H9 (cell line): Measurements from ENCODE around the gene C13orf46. TPM values are rescaled to one million over a fixed set of nuclear protein-coding genes. Genes with fewer than 3 reads are reported as not detected.

ENCODE experiments used
- DNase-seq: peaks from one replicate; pipeline ENCODE4 v3.0.0-alpha.2; 2017
- H2AFZ ChIP-seq: one replicate; pipeline ENCODE4 v1.6.1; 2013; ENCODE audit warnings: mild to moderate bottlenecking, low read length, control low read depth, moderate library complexity
- H2AK5ac ChIP-seq: 2 replicates; pipeline ENCODE4 v1.6.1; 2013; ENCODE audit warnings: low read length, control low read depth, mixed read lengths; ENCODE audit not compliant: insufficient read length
- H2BK120ac ChIP-seq: one replicate; pipeline ENCODE4 v1.6.1; 2013; ENCODE audit warnings: low read depth, mild to moderate bottlenecking, low read length, control low read depth, inconsistent platforms; ENCODE audit not compliant: poor library complexity, severe bottlenecking
- H2BK12ac ChIP-seq: 2 replicates; pipeline ENCODE4 v1.6.1; 2013; ENCODE audit warnings: low read length, control low read depth, mixed read lengths, low read depth; ENCODE audit not compliant: insufficient read length
- H2BK15ac ChIP-seq: 2 replicates; pipeline ENCODE4 v1.6.1; 2013; ENCODE audit warnings: low read depth, low read length, control low read depth
- H2BK20ac ChIP-seq: one replicate; pipeline ENCODE4 v1.6.1; 2013; ENCODE audit warnings: low read depth, mild to moderate bottlenecking, low read length, control low read depth, inconsistent platforms; ENCODE audit not compliant: poor library complexity, severe bottlenecking
- H2BK5ac ChIP-seq: 2 replicates; pipeline ENCODE4 v1.6.1; 2013; ENCODE audit warnings: low read length, control low read depth, mixed read lengths; ENCODE audit not compliant: insufficient read length
- H3K14ac ChIP-seq: 2 replicates; pipeline ENCODE4 v1.6.1; 2013; ENCODE audit warnings: low read length, control low read depth; ENCODE audit not compliant: insufficient read depth
- H3K18ac ChIP-seq: 2 replicates; pipeline ENCODE4 v1.6.1; 2013; ENCODE audit warnings: low read depth, mild to moderate bottlenecking, mixed read lengths, low read length, control low read depth; ENCODE audit not compliant: insufficient read length
- H3K23ac ChIP-seq: 2 replicates; pipeline ENCODE4 v1.6.1; 2013; ENCODE audit warnings: low read length, control low read depth, mixed read lengths, low read depth; ENCODE audit not compliant: insufficient read length
- H3K23me2 ChIP-seq: 2 replicates; pipeline ENCODE4 v1.6.1; 2013; ENCODE audit warnings: low read depth, mild to moderate bottlenecking, mixed read lengths, low read length, control low read depth; ENCODE audit not compliant: insufficient read length, poor library complexity, severe bottlenecking
- H3K27ac ChIP-seq: 2 replicates; pipeline ENCODE4 v1.5.1; 2013; ENCODE audit warnings: low read length, control low read depth, mixed read lengths, low read depth; ENCODE audit not compliant: insufficient read length
- H3K27me3 ChIP-seq: 2 replicates; pipeline ENCODE4 v1.6.1; 2013; ENCODE audit warnings: low read length, control low read depth, inconsistent platforms; ENCODE audit not compliant: insufficient read depth
- H3K4ac ChIP-seq: 2 replicates; pipeline ENCODE4 v1.6.1; 2013; ENCODE audit warnings: low read depth, mild to moderate bottlenecking, control low read depth, inconsistent platforms, low read length, moderate library complexity
- H3K4me1 ChIP-seq: 2 replicates; pipeline ENCODE4 v1.6.1; 2013; ENCODE audit warnings: low read length, control low read depth, inconsistent platforms; ENCODE audit not compliant: insufficient read depth
- H3K4me2 ChIP-seq: 2 replicates; pipeline ENCODE4 v1.6.1; 2013; ENCODE audit warnings: low read length, control low read depth, mixed read lengths; ENCODE audit not compliant: insufficient read length, insufficient read depth
- H3K56ac ChIP-seq: 2 replicates; pipeline ENCODE4 v1.6.1; 2013; ENCODE audit warnings: low read depth, mild to moderate bottlenecking, mixed read lengths, low read length, control low read depth; ENCODE audit not compliant: insufficient read length
- H3K79me1 ChIP-seq: 2 replicates; pipeline ENCODE4 v1.6.1; 2013; ENCODE audit warnings: low read depth, mild to moderate bottlenecking, moderate library complexity, low read length, control low read depth, inconsistent platforms; ENCODE audit not compliant: insufficient read depth, poor library complexity, severe bottlenecking
- H3K79me2 ChIP-seq: 2 replicates; pipeline ENCODE4 v1.6.1; 2013; ENCODE audit warnings: low read length, control low read depth, inconsistent platforms; ENCODE audit not compliant: insufficient read depth
- H3K9ac ChIP-seq: 2 replicates; pipeline ENCODE4 v1.6.1; 2013; ENCODE audit warnings: low read length, control low read depth, mixed read lengths; ENCODE audit not compliant: insufficient read length; ENCODE audit errors: extremely low read depth
- H3K9me3 ChIP-seq: one replicate; pipeline ENCODE4 v1.6.1; 2013; ENCODE audit warnings: low read depth, low read length, inconsistent platforms; ENCODE audit not compliant: control insufficient read depth
- H3T11ph ChIP-seq: one replicate; pipeline ENCODE4 v1.6.1; 2013; ENCODE audit warnings: mild to moderate bottlenecking, low read length, control low read depth, inconsistent platforms
- H4K20me1 ChIP-seq: one replicate; pipeline ENCODE4 v1.6.1; 2013; ENCODE audit not compliant: control insufficient read depth, insufficient read length, insufficient read depth
- H4K5ac ChIP-seq: 2 replicates; pipeline ENCODE4 v1.6.1; 2013; ENCODE audit warnings: low read depth, mild to moderate bottlenecking, mixed read lengths, low read length, control low read depth; ENCODE audit not compliant: insufficient read length
- H4K8ac ChIP-seq: replicated peaks from 2 replicates; pipeline ENCODE4 v1.6.1; 2013; ENCODE audit warnings: low read length, control low read depth, mixed read lengths, low read depth; ENCODE audit not compliant: insufficient read length
- H4K91ac ChIP-seq: 2 replicates; pipeline ENCODE4 v1.6.1; 2013; ENCODE audit warnings: low read depth, mild to moderate bottlenecking, moderate library complexity, mixed read lengths, low read length, control low read depth; ENCODE audit not compliant: insufficient read length
- H3K27ac Mint-ChIP-seq, 3 experiments: 2 replicates in 2 of 3; 3 replicates in 1 of 3; pipeline ENCODE4 v1.8.0; 2020 to 2021; ENCODE audit warnings: mixed read lengths in 3 of 3, mild to moderate bottlenecking in 1 of 3, moderate library complexity in 1 of 3
- H3K27me3 Mint-ChIP-seq: 2 replicates; pipeline ENCODE4 v1.8.0; 2021; ENCODE audit warnings: low read depth, mild to moderate bottlenecking, moderate library complexity, mixed read lengths
- H3K36me3 Mint-ChIP-seq, 3 experiments: 2 replicates in 2 of 3; 3 replicates in 1 of 3; pipeline ENCODE4 v1.8.0; 2020 to 2021; ENCODE audit warnings: low read depth in 3 of 3, mixed read lengths in 3 of 3; ENCODE audit not compliant: insufficient read depth in 1 of 3
- H3K4me1 Mint-ChIP-seq, 2 experiments: 2 replicates each; pipeline ENCODE4 v1.8.0; 2020; ENCODE audit warnings: mixed read lengths in 2 of 2
- H3K4me3 Mint-ChIP-seq, 2 experiments: 2 replicates in 1 of 2; 3 replicates in 1 of 2; pipeline ENCODE4 v1.8.0; 2020 to 2021; ENCODE audit warnings: mild to moderate bottlenecking in 2 of 2, mixed read lengths in 2 of 2, moderate library complexity in 1 of 2
- H3K9me3 Mint-ChIP-seq, 2 experiments: 2 replicates in 1 of 2; 3 replicates in 1 of 2; pipeline ENCODE4 v1.8.0; 2020; ENCODE audit warnings: mild to moderate bottlenecking in 2 of 2, mixed read lengths in 2 of 2, moderate library complexity in 1 of 2
- CTCF ChIP-seq: fragments of 200-600 bp; sonication (generic); conservative IDR thresholded peaks from 3 replicates; pipeline ENCODE4 v1.8.0; 2021; ENCODE audit warnings: antibody characterized with exemption, mild to moderate bottlenecking
- WGBS: extraction: QIAGEN DNeasy Blood & Tissue Kit; methylation state at CpG from one replicate; pipeline ENCODE4 v1.1.7; 2013; ENCODE audit warnings: missing lambda C conversion rate, low lambda C conversion rate, mixed read lengths; ENCODE audit not compliant: insufficient read length; ENCODE audit errors: extremely low coverage; 5-methylcytosine and 5-hydroxymethylcytosine counted together
- total RNA-seq: library from RNA; stranded (reverse); gene quantifications from 2 replicates; pipeline ENCODE4 v1.2.1, GENCODE V29; 2021

C13orf46 gene
- total RNA-seq, 1 experiment from 2014 or later = 0.55 TPM

- no peak overlapping the region for H4K91ac ChIP-seq
Measured at GRCh38 chr13:113991191-113991669, 17.4 kb upstream of the C13orf46 start.

More at GRCh38 chr13:113991191-113991669, 17.4 kb upstream of the C13orf46 start:
- H4K8ac ChIP-seq = no peak overlapping the region
- H3K79me1 ChIP-seq = no peaks in the 10 kb centered on the region
- H3K23me2 ChIP-seq = no peaks in the 10 kb centered on the region
- H3K14ac ChIP-seq = no peak overlapping the region
- H2AFZ ChIP-seq = no peak overlapping the region
- H2BK12ac ChIP-seq = no peak overlapping the region
- H3K27me3 Mint-ChIP-seq = no peaks in the 10 kb centered on the region; the same call in 1 of the 2 replicates
- no peaks in the 10 kb centered on the region for H3K9me3 ChIP-seq
- no peak overlapping the region for H3K27ac ChIP-seq
- H3K18ac ChIP-seq = no peak overlapping the region
- no peaks in the 10 kb centered on the region for H3K79me2 ChIP-seq
- WGBS = no CpG with 5 or more reads among the region's 10 CpGs
- no peak overlapping the region for H3K4me2 ChIP-seq
- no peak overlapping the region for H2AK5ac ChIP-seq
- no peak overlapping the region for H4K5ac ChIP-seq
- no peak overlapping the region for H2BK15ac ChIP-seq
- H2BK20ac ChIP-seq = no peak overlapping the region
- no peaks in the 10 kb centered on the region for H4K20me1 ChIP-seq
- no peak overlapping the region for H3T11ph ChIP-seq
- peaks cover 18 to 37% (median 27%) of the 10 kb centered on the region in 3 experiments for H3K36me3 Mint-ChIP-seq
- H3K4me1 Mint-ChIP-seq = no peaks in the 10 kb centered on the region
- H3K4ac ChIP-seq = no peak overlapping the region
- H2BK5ac ChIP-seq = no peak overlapping the region
- TF ChIP-seq CTCF = no peak
- peaks cover 14 to 20% of the 10 kb centered on the region in 2 experiments for H3K9me3 Mint-ChIP-seq
- H3K56ac ChIP-seq = no peak overlapping the region
- H3K27me3 ChIP-seq = no peaks in the 10 kb centered on the region
- H3K4me3 Mint-ChIP-seq = no peak overlapping the region
- DNase-seq = no peak
- H2BK120ac ChIP-seq = no peak overlapping the region
- no peak overlapping the region for H3K23ac ChIP-seq
- no peak overlapping the region for H3K27ac Mint-ChIP-seq
- no peak overlapping the region for H3K9ac ChIP-seq
- H3K4me1 ChIP-seq = no peaks in the 10 kb centered on the region
